Measurements from ENCODE around the gene ECE1. TPM values are rescaled to one million over a fixed set of nuclear protein-coding genes. Genes with fewer than 3 reads are reported as not detected.

Gene ECE1
- total RNA-seq, 2 donors from 2014 or later: 99.0 to 149 TPM

- H3K9me3 ChIP-seq: no peaks in the 10 kb centered on the region
- peak overlapping the region; percentile 1 for H3K27ac ChIP-seq
- no peaks in the 10 kb centered on the region for H3K36me3 ChIP-seq
- H3K27me3 ChIP-seq: no peaks in the 10 kb centered on the region
- intact Hi-C loops (cut with DNase I): no loop called here
- H3K9ac ChIP-seq (ENCODE audit: low read depth in 2 of 2, low read length in 2 of 2): no peak overlapping the region
- H3K4me1 ChIP-seq: peaks cover 23% of the 10 kb centered on the region
- TF ChIP-seq CTCF (IDR thresholded peaks at IDR 0.05): no peak
- H3K4me3 ChIP-seq: no peak overlapping the region
- no peak for DNase-seq
Measured at GRCh38 chr1:21323091-21323490, 32.8 kb upstream of the ECE1 start.

GRCh38 chr1:21322681-21323016 lies 32.4 kb upstream of the ECE1 start:
- H3K9me3 ChIP-seq: no peaks in the 10 kb centered on the region
- peaks cover 23% of the 10 kb centered on the region for H3K4me1 ChIP-seq
- H3K27me3 ChIP-seq: no peaks in the 10 kb centered on the region
- H3K27ac ChIP-seq: peak overlapping the region; percentile 1
- no peak overlapping the region for H3K4me3 ChIP-seq
- DNase-seq: no peak
- intact Hi-C loops (cut with DNase I): no loop called here
- no peak overlapping the region for H3K9ac ChIP-seq (ENCODE audit: low read depth in 2 of 2, low read length in 2 of 2)
- TF ChIP-seq CTCF (IDR thresholded peaks at IDR 0.05): no peak
- no peaks in the 10 kb centered on the region for H3K36me3 ChIP-seq

- no peak for DNase-seq
- H3K27ac ChIP-seq: peak overlapping the region; percentile 1
- TF ChIP-seq CTCF (IDR thresholded peaks at IDR 0.05): no peak
- no peaks in the 10 kb centered on the region for H3K27me3 ChIP-seq
- intact Hi-C loops (cut with DNase I): no loop called here
- H3K4me3 ChIP-seq: no peak overlapping the region
- H3K36me3 ChIP-seq: no peaks in the 10 kb centered on the region
- H3K4me1 ChIP-seq: peaks cover 23% of the 10 kb centered on the region
- no peaks in the 10 kb centered on the region for H3K9me3 ChIP-seq
- H3K9ac ChIP-seq (ENCODE audit: low read depth in 2 of 2, low read length in 2 of 2): no peak overlapping the region
Measured at GRCh38 chr1:21321963-21322680, 31.9 kb upstream of the ECE1 start.

GRCh38 chr1:21320410-21321108 lies 30.3 kb upstream of the ECE1 start:
- no peaks in the 10 kb centered on the region for H3K9me3 ChIP-seq
- peaks cover 21% of the 10 kb centered on the region for H3K4me1 ChIP-seq
- no peak overlapping the region for H3K4me3 ChIP-seq
- no peaks in the 10 kb centered on the region for H3K36me3 ChIP-seq
- H3K27me3 ChIP-seq: no peaks in the 10 kb centered on the region
- no peak for TF ChIP-seq CTCF (IDR thresholded peaks at IDR 0.05)
- no peak for DNase-seq
- intact Hi-C loops (cut with DNase I): no loop called here
- no peak overlapping the region for H3K9ac ChIP-seq (ENCODE audit: low read depth in 2 of 2, low read length in 2 of 2)
- H3K27ac ChIP-seq: no peak overlapping the region

- peaks cover 12% of the 10 kb centered on the region for H3K4me1 ChIP-seq
Measured at GRCh38 chr1:21319447-21320407, 29.5 kb upstream of the ECE1 start.

More at GRCh38 chr1:21319447-21320407, 29.5 kb upstream of the ECE1 start:
- Histone ChIP-seq H3K9ac (ENCODE audit: low read depth in 2 of 2, low read length in 2 of 2) (peak overlapping the region; percentile 38 to 40), H3K9me3 (no peaks in the 10 kb centered on the region), H3K36me3 (no peaks in the 10 kb centered on the region), H3K27ac (peak overlapping the region; percentile 57), H3K4me3 (no peak overlapping the region), H3K27me3 (no peaks in the 10 kb centered on the region)
- no peak for TF ChIP-seq CTCF (IDR thresholded peaks at IDR 0.05)
- intact Hi-C loops (cut with DNase I): no loop called here
- DNase-seq: no peak
